BLaER1 (cell line): ENCODE data around the gene MAP1LC3A.
A peak's percentile ranks its signal among the peaks of the same experiment; 100 is the strongest.

Experiments used
- H3K27ac ChIP-seq: shearing (Covaris generic); formaldehyde crosslinking; 2 replicates; pipeline ENCODE4 v1.8.1; 2022
- H3K27me3 ChIP-seq: shearing (Covaris generic); formaldehyde crosslinking; 2 replicates; pipeline ENCODE4 v1.8.1; 2022
- H3K36me3 ChIP-seq: shearing (Covaris generic); formaldehyde crosslinking; 2 replicates; pipeline ENCODE4 v1.8.1; 2022
- H3K4me1 ChIP-seq: shearing (Covaris generic); formaldehyde crosslinking; 2 replicates; pipeline ENCODE4 v1.8.1; 2022
- H3K4me2 ChIP-seq: shearing (Covaris generic); formaldehyde crosslinking; 2 replicates; pipeline ENCODE4 v1.8.1; 2022
- H3K4me3 ChIP-seq: shearing (Covaris generic); formaldehyde crosslinking; 2 replicates; pipeline ENCODE4 v1.8.1; 2022
- H3K9ac ChIP-seq: shearing (Covaris generic); formaldehyde crosslinking; 2 replicates; pipeline ENCODE4 v1.8.1; 2022
- H3K9me3 ChIP-seq: shearing (Covaris generic); formaldehyde crosslinking; 2 replicates; pipeline ENCODE4 v1.8.1; 2022
- H4K20me1 ChIP-seq: shearing (Covaris generic); formaldehyde crosslinking; 2 replicates; pipeline ENCODE4 v1.8.1; 2022
- Cebpa-rat ChIP-seq: shearing (Covaris generic); IDR thresholded peaks from 2 replicates; pipeline ENCODE4 v1.8.1; 2022

MAP1LC3A gene

GRCh38 chr20:34600892-34601653, 42.6 kb downstream of the MAP1LC3A start:
- Histone ChIP-seq H4K20me1 (no peaks in the 10 kb centered on the region), H3K4me1 (peaks cover 13% of the 10 kb centered on the region), H3K27me3 (no peaks in the 10 kb centered on the region), H3K9me3 (no peaks in the 10 kb centered on the region), H3K27ac (no peak overlapping the region), H3K4me3 (no peak overlapping the region), H3K4me2 (no peak overlapping the region), H3K9ac (no peak overlapping the region), H3K36me3 (peaks cover 14% of the 10 kb centered on the region)
- TF ChIP-seq Cebpa-rat: no peak

GRCh38 chr20:34604980-34605788, 46.7 kb downstream of the MAP1LC3A start:
- Histone ChIP-seq H3K36me3 (peaks cover 34% of the 10 kb centered on the region), H3K27me3 (no peaks in the 10 kb centered on the region), H3K9me3 (peaks cover 11% of the 10 kb centered on the region; the same call in 1 of the 2 replicates), H3K4me1 (peaks cover 26% of the 10 kb centered on the region), H3K4me3 (no peak overlapping the region), H3K9ac (no peak overlapping the region), H3K4me2 (peak overlapping the region; percentile 33), H4K20me1 (no peaks in the 10 kb centered on the region), H3K27ac (no peak overlapping the region)
- no peak for TF ChIP-seq Cebpa-rat

GRCh38 chr20:34607066-34607465, 48.5 kb downstream of the MAP1LC3A start:
- peaks cover 32% of the 10 kb centered on the region for H3K4me1 ChIP-seq
- H3K27ac ChIP-seq: no peak overlapping the region
- no peaks in the 10 kb centered on the region for H4K20me1 ChIP-seq
- H3K36me3 ChIP-seq: peaks cover 36% of the 10 kb centered on the region
- H3K4me3 ChIP-seq: no peak overlapping the region
- no peak overlapping the region for H3K9ac ChIP-seq
- no peak overlapping the region for H3K4me2 ChIP-seq
- H3K9me3 ChIP-seq: peaks cover 17% of the 10 kb centered on the region
- no peak for TF ChIP-seq Cebpa-rat
- H3K27me3 ChIP-seq: no peaks in the 10 kb centered on the region
